GM12891 (cell line): ENCODE data around the gene ABCC4.

Source experiments
- POLR2A ChIP-seq: IDR thresholded peaks from 2 replicates; pipeline ENCODE4 v1.6.1; 2011; ENCODE audit warnings: low read depth, low read length, control low read depth
- POLR2AphosphoS5 ChIP-seq: IDR thresholded peaks from 2 replicates; pipeline ENCODE4 v1.6.1; 2011; ENCODE audit warnings: low read depth, low read length, control low read depth
- TAF1 ChIP-seq: IDR thresholded peaks from 2 replicates; pipeline ENCODE4 v1.6.1; 2011; ENCODE audit warnings: low read depth, low read length, control low read depth

- TF ChIP-seq POLR2A (no peak), POLR2AphosphoS5 (no peak), TAF1 (no peak)
Observed at GRCh38 chr13:95195146-95195545, 106.1 kb downstream of the ABCC4 start.
